CD4-positive, alpha-beta T cell treated with Interleukin-6 at 100 ng/mL for 8 hours (primary cell): Measurements from ENCODE around the gene CNPY3.

ENCODE experiments used
- DNase-seq: peaks from one replicate; pipeline ENCODE4 v3.0.0-alpha.2; 2020; ENCODE audit warnings: mixed read lengths, low spot score

CNPY3 gene

GRCh38 chr6:42981836-42982235 is 52.6 kb downstream of the CNPY3 start:
- DNase-seq: no peak

GRCh38 chr6:42984001-42984923 is 55.0 kb downstream of the CNPY3 start, which contains the start of gene PPP2R5D:
TSS of gene PPP2R5D (plus strand) at chr6:42984570. CDS start at chr6:42984678, 108 bp downstream.
- peak; percentile 98 for DNase-seq

- DNase-seq: peak; percentile 11
Measured at GRCh38 chr6:42984924-42985475, 55.7 kb downstream of the CNPY3 start.

GRCh38 chr6:42987533-42988451 is 58.5 kb downstream of the CNPY3 start:
- no peak for DNase-seq

- no peak for DNase-seq
Measured at GRCh38 chr6:42988486-42989020, 59.3 kb downstream of the CNPY3 start.
